ENCODE measurements around the gene HMGXB4. TPM values are rescaled to one million over a fixed set of nuclear protein-coding genes. Genes with fewer than 3 reads are reported as not detected.

The HMGXB4 gene
- total and polyA plus RNA-seq, 2 of the 13 experiments (the other 11 are each of a cell fraction or from before 2014, with no cell fraction given): 13.9 to 16.3 TPM

GRCh38 chr22:35307892-35308291, 50.6 kb downstream of the HMGXB4 start:
- DNase-seq (ENCODE audit: low spot score): no peak
- intact Hi-C loops (cut with micrococcal nuclease; ENCODE audit: unreplicated experiment) (no loop called here), in situ Hi-C loops (cut with HindIII; ENCODE audit: extremely low pct_ligation_motif_present, low pct_unique_long_range_greater_than_20kb) (no loop called here)
- FAIRE-seq: no peak
- Histone ChIP-seq H2AFZ (ENCODE audit: low read length) (no peak overlapping the region), H3K79me2 (ENCODE audit: insufficient read depth, low read length) (peaks cover 56% of the 10 kb centered on the region), H3K36me3 (replicated peaks in 1 of 2; ENCODE audit: control insufficient read depth in 1 of 2, insufficient read depth in 2 of 2, low read length in 2 of 2) (peaks cover 4 to 13% of the 10 kb centered on the region in 2 experiments; a peak in 3 of 5 replicates), H3K27ac (ENCODE audit: extremely low read length, insufficient read depth, low read length) (no peak overlapping the region), H3K9ac (ENCODE audit: insufficient read depth, low read depth, low read length) (no peak overlapping the region), H3K27me3 (ENCODE audit: control insufficient read depth in 1 of 2, insufficient read depth in 2 of 2, low read length in 2 of 2) (no peaks in the 10 kb centered on the region), H3K4me3 (replicated peaks in 1 of 3; ENCODE audit: insufficient read depth in 1 of 3, low read depth in 2 of 3, low read length in 3 of 3) (no peak overlapping the region), H3K9me3 (ENCODE audit: low read length) (no peaks in the 10 kb centered on the region), H3K4me2 (ENCODE audit: low read depth, low read length) (no peak overlapping the region), H3K4me1 (ENCODE audit: insufficient read depth, low read length) (peaks cover 61% of the 10 kb centered on the region), H4K20me1 (ENCODE audit: insufficient read depth, low read length) (no peaks in the 10 kb centered on the region; the same call in 1 of the 2 replicates)
- CTCF ChIA-PET (ENCODE audit: low intra/inter-chr PET ratio, low total read pairs): no interaction called here
- WGBS (ENCODE audit: low lambda C conversion rate): 97% methylated on average over 7 of the region's 7 CpGs
- BruUV-seq (replicated peaks): no TSS peak
- TF ChIP-seq PTBP1 (IDR thresholded peaks at IDR 0.05; ENCODE audit: low read depth, low read length, poor library complexity, severe bottlenecking): no peak
- no peak for TF ChIP-seq STAG1 (CRISPR knock-in tag; IDR thresholded peaks at IDR 0.05)
- POLR2A ChIA-PET: no interaction called here
- no peak for ATAC-seq

DNA sequence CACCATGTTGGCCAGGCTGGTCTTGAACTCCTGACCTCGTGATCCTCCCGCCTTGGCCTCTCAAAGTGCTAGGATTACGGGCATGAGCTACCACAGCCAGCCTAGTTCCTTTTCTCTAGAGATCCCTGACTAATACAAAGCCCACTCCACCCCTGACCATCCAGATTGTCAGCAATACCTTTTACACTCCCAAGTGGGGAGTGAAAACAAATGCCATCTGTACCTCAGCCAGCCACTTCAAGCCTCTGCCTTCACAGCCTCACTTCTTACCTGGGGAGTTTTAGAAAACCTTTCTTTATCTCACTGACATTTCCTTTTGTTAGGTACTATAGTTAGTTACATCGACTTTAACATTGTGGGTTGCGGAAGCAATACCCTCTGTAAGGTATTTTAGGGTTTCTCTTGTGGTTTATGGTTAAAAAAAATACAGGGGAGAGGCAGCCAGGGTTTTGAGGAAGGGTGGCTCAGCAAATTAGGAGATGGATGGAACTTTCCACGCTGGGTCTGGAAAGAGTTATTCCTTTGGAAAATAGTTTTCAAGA, 51.3 kb downstream of the HMGXB4 start:
- peaks cover 2 to 10% of the 10 kb centered on the region in 2 experiments; a peak in 2 of 5 replicates for H3K36me3 ChIP-seq (replicated peaks in 1 of 2; ENCODE audit: control insufficient read depth in 1 of 2, insufficient read depth in 2 of 2, low read length in 2 of 2)
- no peaks in the 10 kb centered on the region for H3K27me3 ChIP-seq (ENCODE audit: control insufficient read depth in 1 of 2, insufficient read depth in 2 of 2, low read length in 2 of 2)
- no peak overlapping the region for H2AFZ ChIP-seq (ENCODE audit: low read length)
- H3K9me3 ChIP-seq (ENCODE audit: low read length): no peaks in the 10 kb centered on the region
- in situ Hi-C loops (cut with HindIII; ENCODE audit: extremely low pct_ligation_motif_present, low pct_unique_long_range_greater_than_20kb): no loop called here
- FAIRE-seq (no peak), ATAC-seq (no peak), DNase-seq (ENCODE audit: low spot score) (no peak)
- H3K4me1 ChIP-seq (ENCODE audit: insufficient read depth, low read length): peaks cover 65% of the 10 kb centered on the region
- H3K9ac ChIP-seq (ENCODE audit: insufficient read depth, low read depth, low read length): no peak overlapping the region
- no peak overlapping the region for H3K4me2 ChIP-seq (ENCODE audit: low read depth, low read length)
- BruUV-seq (replicated peaks): no TSS peak
- intact Hi-C loops (cut with micrococcal nuclease; ENCODE audit: unreplicated experiment): no loop called here
- POLR2A ChIA-PET: interaction anchor here (0.8 kb wide), 1 partner anchor 9 kb away, joined by 3 read pairs; the partner anchor contains the start of gene TOM1
- H4K20me1 ChIP-seq (ENCODE audit: insufficient read depth, low read length): no peaks in the 10 kb centered on the region; the same call in 1 of the 2 replicates
- no peak overlapping the region for H3K27ac ChIP-seq (ENCODE audit: extremely low read length, insufficient read depth, low read length)
- CTCF ChIA-PET (ENCODE audit: low intra/inter-chr PET ratio, low total read pairs): no interaction called here
- WGBS (ENCODE audit: low lambda C conversion rate): 95% methylated on average over 6 of the region's 6 CpGs
- H3K79me2 ChIP-seq (ENCODE audit: insufficient read depth, low read length): peaks cover 56% of the 10 kb centered on the region
- no peak overlapping the region for H3K4me3 ChIP-seq (replicated peaks in 1 of 3; ENCODE audit: insufficient read depth in 1 of 3, low read depth in 2 of 3, low read length in 3 of 3)
- TF ChIP-seq, protein P1, sequence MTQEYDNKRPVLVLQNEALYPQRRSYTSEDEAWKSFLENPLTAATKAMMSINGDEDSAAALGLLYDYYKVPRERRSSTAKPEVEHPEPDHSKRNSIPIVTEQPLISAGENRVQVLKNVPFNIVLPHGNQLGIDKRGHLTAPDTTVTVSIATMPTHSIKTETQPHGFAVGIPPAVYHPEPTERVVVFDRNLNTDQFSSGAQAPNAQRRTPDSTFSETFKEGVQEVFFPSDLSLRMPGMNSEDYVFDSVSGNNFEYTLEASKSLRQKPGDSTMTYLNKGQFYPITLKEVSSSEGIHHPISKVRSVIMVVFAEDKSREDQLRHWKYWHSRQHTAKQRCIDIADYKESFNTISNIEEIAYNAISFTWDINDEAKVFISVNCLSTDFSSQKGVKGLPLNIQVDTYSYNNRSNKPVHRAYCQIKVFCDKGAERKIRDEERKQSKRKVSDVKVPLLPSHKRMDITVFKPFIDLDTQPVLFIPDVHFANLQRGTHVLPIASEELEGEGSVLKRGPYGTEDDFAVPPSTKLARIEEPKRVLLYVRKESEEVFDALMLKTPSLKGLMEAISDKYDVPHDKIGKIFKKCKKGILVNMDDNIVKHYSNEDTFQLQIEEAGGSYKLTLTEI (CRISPR knock-in tag; conservative IDR thresholded peaks at IDR 0.05): no peak
- TF ChIP-seq ISL2 (CRISPR knock-in tag; IDR thresholded peaks at IDR 0.05) (no peak), NCOA2 (CRISPR knock-in tag; IDR thresholded peaks at IDR 0.05) (no peak), RBFOX2 (IDR thresholded peaks at IDR 0.05; ENCODE audit: low read depth, low read length) (no peak), ZKSCAN8 (CRISPR knock-in tag; IDR thresholded peaks at IDR 0.05; ENCODE audit: borderline replicate concordance) (no peak), ZBTB37 (CRISPR knock-in tag; IDR thresholded peaks at IDR 0.05) (no peak), CENPBD1 (CRISPR knock-in tag; IDR thresholded peaks at IDR 0.05; ENCODE audit: borderline replicate concordance, low read depth) (no peak), SOX13 (IDR thresholded peaks at IDR 0.05) (no peak), SOX13 (CRISPR knock-in tag; conservative IDR thresholded peaks at IDR 0.05 in 1 of 2, IDR thresholded peaks at IDR 0.05 in 1 of 2) (no peak)
- TF ChIP-seq, protein P2, sequence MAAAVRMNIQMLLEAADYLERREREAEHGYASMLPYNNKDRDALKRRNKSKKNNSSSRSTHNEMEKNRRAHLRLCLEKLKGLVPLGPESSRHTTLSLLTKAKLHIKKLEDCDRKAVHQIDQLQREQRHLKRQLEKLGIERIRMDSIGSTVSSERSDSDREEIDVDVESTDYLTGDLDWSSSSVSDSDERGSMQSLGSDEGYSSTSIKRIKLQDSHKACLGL (CRISPR knock-in tag; IDR thresholded peaks at IDR 0.05): no peak

Data from HepG2 (cell line).